Stimulated activated CD8-positive, alpha-beta memory T cell treated with anti-CD3 and anti-CD28 coated beads, Interleukin-4, amount 100 ng/mL, for 4 hours (primary cell): Measurements from ENCODE around the gene APBB2.
A peak's percentile ranks its signal among the peaks of the same experiment; 100 is the strongest.

Source experiments
- DNase-seq, 2 donors: peaks; one replicate each; pipeline ENCODE4 v3.0.0-alpha.2; 2020; ENCODE audit warnings: low read depth in 2 of 2, low spot score in 1 of 2

Gene APBB2

DNA sequence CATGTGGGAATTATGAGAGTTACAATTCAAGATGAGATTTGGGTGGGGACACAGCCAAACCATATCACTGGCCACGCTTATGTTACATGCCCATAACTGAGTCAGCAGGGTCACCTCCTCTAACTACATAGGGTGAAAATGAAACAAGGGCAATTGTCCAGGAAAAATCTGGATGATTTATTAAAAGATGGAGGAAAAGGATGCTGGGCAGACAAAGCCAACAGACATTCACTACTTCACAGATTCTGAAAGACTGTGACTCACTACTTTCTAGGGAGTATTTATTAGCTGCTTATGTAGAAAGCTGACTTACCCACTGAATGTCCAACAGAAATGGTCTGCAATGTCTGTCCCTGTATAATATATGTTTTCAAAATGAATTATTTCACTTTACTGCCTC lies 72.4 kb downstream of the APBB2 start:
- DNase-seq = no peak

DNA sequence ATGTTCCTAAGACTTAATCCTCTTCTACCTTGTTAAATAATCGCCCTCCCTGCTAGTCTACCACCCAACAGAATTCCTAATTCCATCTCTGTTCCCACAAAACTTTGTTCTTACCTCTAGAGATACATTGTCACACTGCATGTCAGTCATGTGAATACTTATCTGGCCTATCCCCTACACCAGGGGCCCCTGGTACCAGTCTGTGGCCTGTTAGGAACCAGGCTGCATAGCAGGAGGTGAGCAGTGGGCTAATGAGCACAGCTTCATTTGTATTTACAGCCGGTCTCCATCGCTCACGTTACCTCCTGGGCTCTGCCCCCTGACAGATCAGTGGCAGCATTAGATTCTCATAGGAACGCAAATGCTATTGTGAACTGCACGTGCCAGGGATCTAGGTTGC lies 73.9 kb downstream of the APBB2 start:
- DNase-seq = no peak

DNA sequence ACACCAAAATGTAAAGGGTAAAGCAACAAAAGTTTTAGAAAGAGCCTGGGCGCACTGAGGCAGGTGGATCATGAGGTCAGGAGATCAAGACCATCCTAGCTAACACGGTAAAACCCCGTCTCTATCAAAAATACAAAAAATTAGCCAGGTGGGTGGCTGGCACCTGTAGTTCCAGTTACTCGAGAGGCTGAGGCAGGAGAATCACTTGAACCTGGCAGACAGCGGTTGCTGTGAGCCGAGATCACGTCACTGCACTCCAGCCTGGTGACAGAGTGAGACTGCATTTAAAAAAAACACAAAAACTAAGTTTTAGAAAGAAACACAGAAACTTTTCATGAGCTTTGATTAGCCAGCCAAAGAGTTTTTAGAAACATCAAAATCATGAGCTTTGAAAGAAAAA lies 76.5 kb downstream of the APBB2 start:
- DNase-seq = no peak

DNA sequence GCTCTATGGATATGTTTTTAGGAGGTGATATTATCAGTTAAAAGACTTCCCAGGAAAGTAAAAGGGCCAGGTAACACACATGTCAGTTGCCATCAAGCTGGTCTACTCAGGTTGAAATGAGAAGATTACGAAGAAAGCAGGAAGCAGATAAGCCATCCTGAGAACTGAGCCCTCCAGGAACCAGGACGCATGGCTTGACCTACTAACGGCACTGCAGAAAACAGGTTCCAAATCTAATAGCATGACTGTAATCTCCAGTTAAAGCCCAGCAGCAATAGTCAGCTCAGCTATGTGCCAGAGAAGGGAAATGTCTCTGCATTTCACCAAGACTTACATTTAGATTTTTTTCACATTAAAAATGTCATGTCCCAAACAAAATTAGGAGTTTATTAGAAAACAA lies 77.9 kb downstream of the APBB2 start:
- no peak for DNase-seq

DNA sequence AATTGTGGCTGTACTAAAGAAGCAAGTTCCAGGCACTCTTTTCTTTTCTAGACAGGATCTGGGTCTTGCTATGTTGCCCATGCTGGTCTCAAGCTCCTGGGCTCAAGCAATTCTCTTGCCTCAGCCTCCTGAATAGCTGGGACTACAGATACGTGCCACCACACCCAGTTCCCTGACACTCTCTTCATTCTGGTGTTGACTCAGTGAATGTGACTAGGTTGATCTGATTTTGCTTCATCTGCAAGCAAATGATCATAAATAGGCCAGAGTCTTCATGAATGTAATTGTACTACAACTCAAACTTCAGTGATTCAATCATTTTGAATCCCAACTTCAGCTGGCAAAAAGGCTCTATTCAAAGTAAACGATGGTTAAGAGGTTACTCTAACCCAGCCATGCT lies 78.5 kb downstream of the APBB2 start:
- DNase-seq = no peak

DNA sequence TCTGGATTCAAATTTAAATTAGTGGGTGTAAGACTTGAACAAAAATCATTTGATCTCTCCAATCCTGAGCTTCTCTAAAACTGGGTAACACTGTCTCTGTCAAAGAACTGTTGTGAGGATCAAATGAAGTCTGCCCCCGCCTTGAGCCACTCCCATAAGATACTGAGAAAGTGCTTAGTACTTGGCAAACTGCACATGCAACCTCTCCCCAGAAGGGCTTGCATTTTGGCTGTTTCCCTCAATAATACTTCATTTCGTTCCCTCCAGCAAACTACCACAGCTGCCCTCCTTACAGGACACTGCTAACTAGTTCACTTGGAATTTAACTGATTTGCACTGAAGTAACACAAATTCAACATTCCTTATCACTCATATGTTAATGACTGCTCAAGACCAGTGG lies 79.8 kb downstream of the APBB2 start:
- no peak for DNase-seq

DNA sequence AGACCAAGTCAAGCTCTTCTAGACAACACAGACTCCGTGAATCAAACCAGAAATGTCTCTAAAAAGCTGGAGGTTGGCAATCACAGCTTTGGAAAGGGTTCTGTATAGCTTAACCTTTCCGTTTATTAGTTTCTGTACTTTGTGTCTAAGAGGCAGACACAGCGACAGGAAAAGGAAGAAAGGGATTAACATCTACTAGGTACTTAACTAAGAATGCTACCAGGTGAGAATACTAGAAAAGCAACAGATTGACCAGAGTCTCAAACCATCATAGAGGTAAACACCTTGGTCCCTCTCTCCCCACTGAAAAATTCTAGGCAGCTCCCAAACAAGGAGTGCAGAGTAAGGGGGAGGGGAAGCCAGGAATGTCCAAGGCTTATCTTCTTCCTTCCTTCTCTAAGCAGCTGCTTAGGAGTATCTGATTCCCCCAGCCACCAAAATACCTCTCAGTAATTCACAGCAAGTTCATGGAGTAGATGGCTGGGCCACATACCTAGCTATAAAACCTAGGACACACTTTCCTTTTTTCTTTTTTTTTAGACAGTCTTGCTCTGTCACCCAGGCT lies 80.8 kb downstream of the APBB2 start:
- no peak for DNase-seq

DNA sequence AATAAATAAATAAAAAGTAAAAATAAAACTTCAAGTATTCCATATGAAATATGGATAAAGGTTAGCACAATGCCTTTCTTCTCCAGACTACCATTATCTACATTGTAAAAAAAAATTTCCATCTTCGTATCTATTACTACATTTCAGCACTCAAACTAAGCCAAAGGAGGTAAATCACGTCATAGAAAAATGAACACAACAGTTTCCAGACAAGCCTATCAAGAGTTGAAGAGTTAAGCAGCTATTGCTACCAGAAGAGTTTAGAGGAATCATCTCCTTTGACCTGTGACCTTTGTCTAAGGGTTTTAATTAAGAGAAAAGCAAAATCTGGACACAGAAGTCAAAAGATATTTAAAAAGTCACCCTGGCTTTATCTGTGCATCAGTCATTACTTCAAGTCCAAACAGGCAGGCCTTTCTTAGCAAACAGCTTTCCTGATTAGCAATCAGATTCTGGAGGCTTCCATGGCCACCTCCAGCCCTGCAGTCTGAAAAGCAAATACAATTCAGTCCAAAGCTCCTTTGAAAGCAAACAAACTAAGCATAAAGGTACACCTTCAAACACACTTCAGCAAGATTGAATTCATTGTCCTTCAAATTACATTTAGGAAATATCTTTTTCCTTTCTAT lies 82.2 kb downstream of the APBB2 start:
- no peak for DNase-seq

DNA sequence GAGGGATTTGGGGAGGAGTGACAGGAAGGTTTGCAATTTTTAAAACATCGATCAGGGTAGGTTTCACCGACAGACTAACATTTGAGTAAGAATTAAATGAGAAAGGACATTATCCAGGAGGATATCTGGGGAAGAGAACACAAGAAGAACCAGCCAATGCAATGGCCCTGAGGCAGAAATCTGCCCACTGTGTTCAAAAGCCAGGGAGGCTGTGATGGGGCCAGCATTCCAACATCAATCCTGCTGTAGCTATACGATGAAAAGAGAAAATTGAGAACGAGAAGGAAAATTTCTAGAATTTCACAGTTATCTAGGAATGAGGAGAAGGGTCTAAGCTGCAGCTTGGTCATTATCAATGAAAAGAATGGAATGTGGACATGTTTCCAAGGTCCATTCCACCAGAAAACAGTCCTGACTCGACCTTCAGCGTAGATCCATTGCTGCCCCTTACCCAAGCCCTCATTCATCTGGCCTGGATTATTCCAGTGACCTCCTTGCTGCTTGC lies 84.4 kb downstream of the APBB2 start:
- DNase-seq = no peak

DNA sequence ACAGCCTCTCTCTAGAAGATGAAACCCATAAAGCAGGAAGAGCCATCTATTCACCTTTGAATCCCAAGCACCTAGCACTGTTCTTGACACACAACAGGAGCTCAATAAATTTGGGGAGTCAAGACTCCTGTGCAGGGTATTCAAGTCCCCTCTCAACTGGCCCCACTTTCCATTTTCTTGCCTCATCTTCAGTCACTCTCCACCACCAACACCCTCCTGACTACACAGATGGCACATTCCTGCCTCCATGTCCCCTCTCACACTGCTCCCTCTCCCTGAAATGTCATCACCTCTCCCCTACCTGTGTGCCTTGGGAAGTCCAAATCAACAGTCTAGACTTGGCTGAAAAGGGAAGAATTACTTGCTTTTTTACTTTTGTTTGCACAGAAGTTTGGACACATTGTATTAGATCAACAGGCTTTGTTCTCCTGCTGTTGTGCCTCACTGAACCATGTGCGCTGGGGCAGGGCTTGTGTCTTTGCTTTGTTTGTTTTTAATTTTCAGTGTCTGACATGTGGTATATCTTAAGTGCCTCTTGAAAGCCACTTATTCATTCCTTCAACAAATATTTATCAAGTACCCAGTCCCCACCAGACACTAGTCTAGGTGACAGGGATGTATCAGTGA lies 85.1 kb downstream of the APBB2 start:
- DNase-seq = no peak

DNA sequence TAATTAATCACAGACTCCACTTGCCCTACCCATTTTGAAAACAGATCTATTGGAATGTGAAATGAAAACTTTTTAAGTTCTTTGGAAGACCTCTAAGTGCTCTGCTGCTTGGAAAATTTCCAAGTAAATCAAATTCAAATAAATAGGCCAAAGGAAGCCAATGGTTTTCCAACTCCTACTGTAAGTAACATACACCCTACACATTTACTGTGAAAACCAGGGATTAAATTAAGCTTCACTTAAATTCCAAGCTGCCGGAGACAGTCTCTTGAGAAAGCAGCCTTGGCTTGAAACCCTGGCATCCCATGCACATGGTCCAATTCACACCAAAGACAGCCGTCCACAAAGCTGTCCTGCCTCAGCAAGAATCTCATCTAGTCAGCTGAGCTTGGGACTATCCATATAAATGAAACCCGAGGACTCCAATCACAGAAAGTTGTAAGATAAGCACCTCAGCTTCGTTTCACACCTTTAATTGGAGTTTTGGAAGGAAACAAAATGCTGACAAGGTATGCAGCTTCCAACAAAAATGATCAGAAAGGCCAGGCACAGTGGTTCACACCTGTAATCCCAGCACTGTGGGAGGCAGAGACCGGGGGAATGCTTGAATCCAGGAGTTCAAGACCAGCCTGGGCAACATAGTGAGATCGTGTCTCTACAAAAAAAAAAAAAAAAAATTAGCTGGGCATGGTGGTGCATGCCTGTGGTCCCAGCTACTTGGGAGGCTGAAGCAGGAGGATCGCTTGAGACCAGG lies 88.6 kb downstream of the APBB2 start:
- no peak for DNase-seq

DNA sequence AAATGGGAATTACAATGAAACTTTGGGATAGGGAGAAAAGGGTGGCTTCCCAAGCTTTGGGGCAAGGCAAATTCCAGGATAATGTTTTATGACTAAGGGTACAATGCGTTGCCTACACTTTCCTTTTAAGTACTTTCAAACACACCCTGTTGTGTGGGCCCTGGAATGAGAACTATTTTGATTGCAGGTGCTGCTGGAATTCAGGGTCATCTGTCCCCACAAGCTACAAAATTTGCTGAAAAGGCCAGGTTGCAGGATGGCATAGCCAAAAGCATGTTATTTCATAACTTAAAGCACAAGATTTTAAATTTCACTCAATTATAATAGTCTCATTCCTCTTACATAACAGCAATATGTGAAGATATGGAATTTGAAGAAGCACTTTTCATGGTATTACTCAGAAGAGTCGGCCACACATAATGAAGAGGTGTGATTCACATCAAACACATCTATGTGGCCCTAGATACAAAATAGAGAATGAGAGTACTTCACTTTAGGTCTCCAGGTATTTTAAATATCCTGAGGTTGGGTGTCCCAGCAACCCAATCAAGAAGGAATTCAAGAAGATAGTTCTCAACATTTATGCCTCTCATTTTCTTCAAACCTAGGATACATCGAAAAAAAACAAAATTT lies 89.3 kb downstream of the APBB2 start:
- no peak for DNase-seq

DNA sequence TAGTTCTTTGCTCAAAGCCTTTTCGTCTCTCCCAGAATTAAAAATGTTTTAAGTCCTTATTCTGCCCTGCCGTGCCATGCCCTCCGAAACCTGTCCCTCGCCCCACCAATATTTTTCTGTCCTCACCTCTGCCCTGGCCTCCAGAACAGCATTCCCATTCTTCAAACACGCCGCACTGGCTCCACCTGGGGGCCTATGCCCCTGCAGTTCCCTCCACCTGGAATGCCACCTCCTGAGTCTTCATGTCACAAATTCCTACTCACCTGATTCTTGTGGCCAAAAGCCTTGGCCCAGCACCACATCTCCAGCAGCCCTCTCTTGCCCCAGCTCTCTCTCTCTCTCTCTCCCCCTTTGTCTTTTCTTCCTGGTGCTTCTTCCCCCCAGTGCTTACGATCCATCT lies 91.6 kb downstream of the APBB2 start:
- DNase-seq = no peak

DNA sequence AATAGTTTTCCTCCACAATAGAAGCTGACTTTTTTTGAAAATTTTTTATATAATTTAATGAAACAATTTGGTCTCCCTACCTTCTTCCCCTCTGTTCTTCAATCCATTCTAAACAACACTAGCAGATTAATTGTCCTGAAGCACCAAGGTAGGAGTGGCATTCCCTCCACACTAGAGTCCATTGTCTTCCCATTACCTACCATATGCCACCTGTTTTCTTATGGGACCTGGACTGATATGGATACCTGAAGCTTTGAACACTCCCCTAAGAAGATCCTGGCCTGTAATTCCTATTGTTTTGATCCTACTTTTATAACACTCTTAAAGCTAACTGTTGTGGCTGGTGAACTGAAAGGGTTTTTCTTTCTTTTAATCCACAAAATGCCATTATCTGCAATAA lies 92.0 kb downstream of the APBB2 start:
- DNase-seq = no peak

DNA sequence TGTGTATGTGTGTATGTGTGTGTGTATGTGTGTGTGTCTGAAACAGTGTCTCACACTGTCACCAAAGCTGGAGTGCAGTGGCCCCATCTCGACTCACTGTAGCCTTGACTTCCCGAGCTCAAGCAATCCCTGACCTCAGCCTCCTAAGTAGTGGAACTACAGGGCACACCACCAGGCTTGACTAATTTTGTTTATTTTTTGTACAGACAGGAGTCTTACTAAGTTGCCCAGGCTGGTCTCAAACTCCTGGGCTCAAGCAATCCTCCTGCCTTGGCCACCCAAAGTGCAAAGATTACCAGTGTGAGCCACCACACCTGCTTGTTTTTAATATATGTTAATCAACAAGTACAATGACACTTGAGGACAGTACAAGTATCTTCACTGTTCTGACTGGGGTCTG lies 92.4 kb downstream of the APBB2 start:
- no peak for DNase-seq

DNA sequence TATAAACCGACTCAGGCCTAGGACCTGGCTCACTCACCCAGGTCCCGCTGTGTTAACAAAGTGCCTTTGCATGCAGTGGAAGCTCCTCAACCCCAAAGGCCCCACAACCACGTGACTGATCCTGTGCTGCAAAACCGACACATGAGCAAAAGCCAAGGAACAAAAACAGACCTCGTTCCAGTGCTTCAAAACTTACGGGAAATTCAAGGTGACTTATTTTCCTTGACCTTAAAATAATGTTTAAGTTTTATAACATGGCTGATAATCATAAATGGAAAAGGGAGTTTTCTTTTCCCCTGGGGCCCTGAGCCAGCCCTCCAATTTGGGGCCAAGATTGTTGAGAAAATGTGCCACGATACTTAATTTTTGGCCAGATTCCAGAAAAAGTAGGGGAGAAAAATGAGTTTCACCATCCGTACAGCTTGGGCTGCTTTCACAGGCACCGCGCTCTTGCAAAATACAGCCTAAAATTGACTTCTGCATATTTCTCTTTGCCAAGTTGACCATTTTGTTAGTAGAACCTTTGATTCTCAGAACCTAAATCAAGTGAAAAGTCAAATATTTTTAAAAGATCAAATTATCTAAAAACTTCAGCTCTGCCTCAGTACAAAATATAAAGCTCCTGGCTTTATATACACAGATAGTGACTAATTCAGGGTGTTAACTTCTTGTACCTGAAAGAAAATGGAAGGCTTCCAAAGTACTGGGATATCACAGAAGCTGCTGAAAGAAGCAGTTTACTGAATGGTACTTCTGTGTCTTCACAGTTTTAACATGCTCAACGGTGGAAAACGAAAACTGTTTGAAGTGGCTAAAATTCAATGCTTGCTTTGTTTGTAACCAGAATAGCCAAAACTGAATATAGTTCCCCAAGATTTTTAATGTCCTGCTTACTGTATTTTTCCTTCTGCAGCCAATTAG lies 93.8 kb downstream of the APBB2 start:
- no peak for DNase-seq

DNA sequence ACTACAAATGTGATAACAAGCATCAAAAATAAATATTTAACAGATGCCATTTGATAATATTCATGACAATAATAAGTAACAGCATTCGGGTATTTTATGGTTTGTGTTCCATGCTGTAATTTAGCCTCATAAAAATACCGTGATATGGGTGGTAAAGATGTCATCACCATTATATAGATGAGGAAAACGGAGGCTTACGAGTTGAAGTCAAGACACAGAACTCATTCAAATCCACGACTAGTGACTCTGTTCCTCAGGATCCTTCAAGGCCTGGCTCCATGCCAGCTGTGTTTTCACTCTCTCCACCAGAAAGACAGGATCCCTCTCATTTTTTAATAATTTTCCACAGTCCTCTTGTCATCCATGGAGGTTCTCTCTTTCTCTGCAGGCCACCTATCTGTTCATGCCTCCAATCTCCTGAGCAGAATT lies 94.5 kb downstream of the APBB2 start:
- DNase-seq = no peak

DNA sequence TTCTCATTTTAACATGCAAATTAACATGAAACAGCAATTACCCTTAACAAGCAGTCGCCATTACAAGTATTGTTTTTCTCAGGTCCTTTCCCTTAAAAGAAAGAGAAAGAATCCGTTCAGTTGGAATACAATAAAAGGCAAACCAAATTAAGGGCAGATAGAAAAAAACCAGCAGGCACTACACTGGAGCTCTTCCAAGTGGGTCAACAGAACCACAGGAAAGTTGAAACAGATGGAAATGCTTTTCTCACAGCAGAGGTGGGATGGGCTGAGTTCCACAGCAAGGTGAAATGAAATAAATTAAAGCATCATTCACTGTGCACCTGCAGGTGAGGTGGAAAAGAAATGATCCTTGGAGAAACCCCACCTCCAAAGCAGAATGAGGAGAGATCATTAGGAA lies 102.6 kb downstream of the APBB2 start:
- DNase-seq = no peak

DNA sequence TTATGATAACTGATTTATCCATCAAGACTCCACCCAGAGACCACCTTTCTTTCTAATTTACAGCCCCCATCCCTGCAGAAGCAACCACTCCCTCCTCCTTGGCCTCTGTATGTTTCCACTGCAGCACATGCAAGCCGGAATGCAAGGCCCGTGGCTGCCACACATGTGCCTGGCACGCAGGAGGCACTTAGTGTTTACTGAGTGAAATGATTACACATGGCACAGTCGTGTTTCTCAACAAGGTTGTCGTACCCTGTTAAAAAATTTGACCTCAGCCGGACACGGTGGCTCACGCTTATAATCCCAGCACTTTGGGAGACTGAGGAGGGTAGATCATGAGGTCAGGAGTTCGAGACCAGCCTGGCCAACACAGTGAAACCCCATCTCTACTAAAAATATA lies 104.3 kb downstream of the APBB2 start:
- DNase-seq = no peak

DNA sequence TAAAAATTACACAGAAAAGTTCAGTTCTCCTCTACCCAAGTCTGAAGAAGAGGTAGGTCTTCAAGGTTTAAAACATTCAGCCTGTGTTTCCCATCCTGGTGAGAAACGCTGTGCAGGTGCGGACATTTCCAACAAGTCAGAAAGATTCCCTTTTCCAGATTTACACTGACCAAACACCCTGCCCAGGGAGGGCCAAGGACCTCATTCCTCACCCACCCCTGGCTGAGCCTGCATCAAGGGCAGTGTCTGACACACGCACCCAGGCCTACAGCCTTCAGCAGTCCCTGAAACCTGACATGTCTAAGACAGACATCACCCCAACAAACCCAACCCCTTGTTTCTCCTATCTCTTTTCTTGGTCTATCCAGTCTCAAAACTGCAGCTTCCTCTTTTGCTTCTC lies 105.9 kb downstream of the APBB2 start:
- DNase-seq = peak in 1 of 2 donors; percentile 0
